ENCODE results near the gene SLX9.

DNA sequence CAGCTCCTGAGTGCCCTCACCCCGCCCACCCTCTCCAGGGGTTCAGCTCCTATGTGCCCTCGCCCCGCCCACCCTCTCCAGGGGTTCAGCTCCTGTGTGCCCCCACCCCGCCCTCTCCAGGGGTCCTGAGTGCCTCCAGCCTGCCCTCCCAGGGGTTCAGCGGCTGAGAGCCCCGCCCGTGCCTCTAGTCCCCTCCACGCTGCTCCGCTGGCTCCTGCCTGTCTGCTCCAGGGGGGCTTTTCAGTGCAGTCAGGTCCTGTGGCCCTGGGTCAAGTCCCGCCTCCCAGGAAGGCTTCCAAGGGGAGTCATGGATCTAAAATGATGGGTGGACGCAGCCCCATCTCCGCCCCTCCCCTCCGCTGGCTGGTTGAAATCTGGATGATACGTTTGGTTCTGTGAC lies 33.8 kb downstream of the SLX9 start:
- TF ChIP-seq SP1 (IDR thresholded peaks at IDR 0.05) (no peak), TARDBP (IDR thresholded peaks at IDR 0.05) (no peak), ELF4 (IDR thresholded peaks at IDR 0.05) (no peak), BHLHE40 (IDR thresholded peaks at IDR 0.05; ENCODE audit: borderline replicate concordance) (no peak), SUZ12 (IDR thresholded peaks at IDR 0.05) (no peak), PKNOX1 (IDR thresholded peaks at IDR 0.05) (no peak), HDGF (IDR thresholded peaks at IDR 0.05; ENCODE audit: borderline replicate concordance) (no peak), FOXA1 (IDR thresholded peaks at IDR 0.05) (no peak), ZNF384 (IDR thresholded peaks at IDR 0.05) (no peak), LEF1 (IDR thresholded peaks at IDR 0.05; ENCODE audit: borderline replicate concordance) (no peak), FOXM1 (IDR thresholded peaks at IDR 0.05; ENCODE audit: borderline replicate concordance) (no peak), FOXK2 (IDR thresholded peaks at IDR 0.05) (no peak), NFRKB (IDR thresholded peaks at IDR 0.05) (no peak)
